Left cardiac atrium (tissue), 4 donors: ENCODE measurements around the gene MUC21. TPM values are rescaled to one million over a fixed set of nuclear protein-coding genes. Genes with fewer than 3 reads are reported as not detected.
A peak's percentile ranks its signal among the peaks of the same experiment; 100 is the strongest.
"Not testable (repeated sequence)": the region's sequence is repeated elsewhere in the genome, so short reads cannot be mapped to it uniquely, and the experiment has no call there.

Experiments used
- ATAC-seq, 2 donors: fragments of 200-7000 bp; cut with Tn5 transposase; one replicate each; pipeline ENCODE4 v1.9.1; 2020; ENCODE audit warnings: mild to moderate bottlenecking in 2 of 2, moderate library complexity in 2 of 2
- DNase-seq: peaks from one replicate; pipeline ENCODE4 v3.0.0-alpha.2; 2020
- intact Hi-C, 2 donors: fragments of 100-400 bp; cut with DNase I; formaldehyde crosslinking; loops; one replicate each; pipeline versions ENCODE4 v1.14.1 to v1.15.1; 2022 to 2023
- total RNA-seq, 2 donors: library from RNA; stranded (reverse); fragmentation: NEBNext Ultra II Directional; extraction: Animal tissue kit (Norgen Biotek cat#: 25700); gene quantifications; one replicate each; pipeline ENCODE4 v1.2.1, GENCODE V29; 2021
- donor health status: DM: no; HTN: yes; CAD: no.
- donor health status: DM: no; HTN: yes; CAD: no; lungs with severe emphysema.
- donor health status: DM: yes; HTN: yes; CAD: no.
- donor health status: Dilated cardiomyopathy.

MUC21 gene
- total RNA-seq, 2 donors from 2014 or later, result not detected

DNA sequence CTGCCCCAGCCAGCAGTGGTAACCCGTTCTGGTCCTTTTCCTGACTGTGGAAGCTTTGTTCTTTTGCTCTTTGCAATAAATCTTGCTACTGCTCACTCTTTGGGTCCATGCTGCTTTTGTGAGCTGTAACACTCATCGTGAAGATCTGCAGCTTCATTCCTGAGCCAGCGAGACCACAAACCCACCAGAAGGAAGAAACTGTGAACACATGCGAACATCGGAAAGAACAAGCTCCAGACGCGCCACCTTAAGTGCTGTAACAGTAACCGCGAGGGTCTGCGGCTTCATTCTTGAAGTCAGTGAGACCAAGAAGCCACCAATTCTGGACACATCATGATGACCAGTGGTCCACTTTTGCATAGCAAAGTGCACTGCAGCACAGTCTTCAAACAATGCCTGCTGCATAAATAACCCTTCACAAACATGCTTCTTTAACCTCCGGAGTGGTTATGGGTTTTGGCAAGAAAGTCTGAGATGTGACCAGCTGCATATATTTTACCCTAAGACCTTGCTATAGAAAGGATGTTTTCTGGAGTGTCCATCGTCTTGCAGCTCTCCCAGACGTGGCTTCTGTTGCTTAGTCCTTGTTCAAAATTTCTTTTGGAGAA is 17.9 kb downstream of the MUC21 start:
- ATAC-seq, result no peak
- intact Hi-C loops, result no loop called here

DNA sequence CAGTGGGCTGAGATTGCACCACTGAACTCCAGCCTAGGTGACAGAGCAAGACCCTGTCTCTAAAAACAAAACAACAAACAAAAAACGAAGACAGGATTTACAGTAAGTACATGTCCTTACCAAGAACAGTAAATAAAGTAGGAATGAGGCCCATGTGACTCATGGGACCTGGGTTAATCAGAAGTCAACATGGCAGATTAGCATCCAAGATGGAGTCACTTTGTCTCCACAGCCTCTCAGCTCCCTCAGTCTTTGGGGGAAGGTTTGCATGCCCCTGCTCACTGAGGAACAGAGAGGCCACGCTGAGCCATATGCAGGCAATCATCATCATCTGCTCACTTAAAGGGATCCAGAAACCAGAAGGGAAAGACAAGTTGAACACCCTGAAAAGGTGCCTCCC is 19.0 kb downstream of the MUC21 start:
- DNase-seq, result no peak
- ATAC-seq, result no peak
- intact Hi-C loops, result no loop called here

More for the DNA sequence above, 17.9 kb downstream of the MUC21 start:
- DNase-seq, result no peak

- DNase-seq (no peak), ATAC-seq (peak in 1 of 2 donors; percentile 24)
- intact Hi-C loops, result no loop called here
Observed at GRCh38 chr6:31004794-31005193, 21.3 kb downstream of the MUC21 start.

DNA sequence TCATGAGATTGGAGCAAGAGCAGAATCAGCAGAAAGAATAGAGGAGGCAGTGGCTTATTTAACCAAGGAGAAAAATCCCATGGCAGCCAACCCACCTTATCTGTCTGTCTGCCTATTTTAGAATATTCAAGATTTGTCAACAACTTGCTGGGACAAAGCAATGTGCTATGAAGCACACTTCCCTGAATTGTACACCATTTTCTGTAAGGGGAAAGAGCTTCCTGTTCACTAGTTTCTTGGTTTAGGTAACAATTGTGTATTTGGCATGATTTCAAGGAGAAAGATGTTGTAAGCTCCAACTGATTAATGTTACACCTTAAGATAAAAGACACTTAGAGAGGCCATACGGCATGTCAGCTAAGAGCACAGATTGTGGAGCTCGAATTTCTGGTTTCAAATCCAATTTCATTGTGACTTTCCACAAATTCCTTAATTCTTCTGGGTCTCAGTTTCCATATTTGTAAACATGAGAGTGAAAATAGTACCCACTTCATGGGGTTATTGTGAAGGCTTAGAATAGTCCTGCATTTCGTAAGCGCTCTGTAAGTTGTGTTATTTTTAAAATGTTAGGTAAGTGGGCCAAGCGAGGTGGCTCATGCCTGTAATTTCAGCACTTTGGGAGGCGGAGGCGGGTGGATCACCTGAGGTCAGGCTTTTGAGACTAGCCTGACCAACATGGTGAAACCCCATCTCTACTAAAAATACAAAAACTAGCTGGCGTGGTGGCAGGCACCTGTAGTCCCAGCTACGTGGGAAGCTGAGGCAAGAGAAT is 21.9 kb downstream of the MUC21 start:
- ATAC-seq, result peak; percentile 27 to 64
- no peak for DNase-seq
- intact Hi-C loops, result no loop called here

- intact Hi-C loops, result no loop called here
- DNase-seq, result no peak
- peak in 1 of 2 donors; percentile 68 for ATAC-seq
Observed at GRCh38 chr6:31007694-31008093, 24.2 kb downstream of the MUC21 start.

GRCh38 chr6:31008165-31008564 is 24.6 kb downstream of the MUC21 start:
- ATAC-seq, result no peak
- DNase-seq, result no peak
- intact Hi-C loops, result no loop called here

GRCh38 chr6:31009731-31010130 is 26.2 kb downstream of the MUC21 start:
- intact Hi-C loops, result no loop called here
- ATAC-seq (no peak), DNase-seq (no peak)

GRCh38 chr6:31010393-31011060 is 27.0 kb downstream of the MUC21 start, which contains the start of gene MUC22:
Gene MUC22, plus strand, starts transcription at chr6:31010474. Its CDS starts 233 bp downstream, at chr6:31010707.
- intact Hi-C loops, result no loop called here
- DNase-seq, result no peak
- peak in 1 of 2 donors; percentile 63 for ATAC-seq

DNA sequence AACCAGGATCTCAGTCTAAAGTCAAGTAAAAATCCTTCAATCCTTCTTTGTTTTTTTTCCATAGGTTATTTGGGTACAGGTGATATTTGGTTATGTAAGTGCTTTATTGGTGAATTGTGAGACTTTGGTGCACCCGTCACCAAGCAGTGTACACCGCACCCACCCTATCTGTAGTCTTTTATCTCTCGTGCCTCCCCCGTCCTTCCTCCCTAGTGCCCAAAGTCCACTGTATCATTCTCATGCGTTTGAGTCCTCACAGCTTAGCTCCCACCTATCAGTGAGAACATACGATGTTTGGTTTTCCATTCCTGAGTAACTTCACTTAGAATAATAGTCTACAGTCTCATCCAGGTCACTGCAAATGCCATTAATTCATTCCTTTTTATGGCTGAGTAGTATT is 27.6 kb downstream of the MUC21 start:
- DNase-seq (no peak), ATAC-seq (no peak)
- intact Hi-C loops, result no loop called here

GRCh38 chr6:31016659-31017299 is 33.3 kb downstream of the MUC21 start:
- intact Hi-C loops, result no loop called here
- ATAC-seq (no peak), DNase-seq (no peak)

DNA sequence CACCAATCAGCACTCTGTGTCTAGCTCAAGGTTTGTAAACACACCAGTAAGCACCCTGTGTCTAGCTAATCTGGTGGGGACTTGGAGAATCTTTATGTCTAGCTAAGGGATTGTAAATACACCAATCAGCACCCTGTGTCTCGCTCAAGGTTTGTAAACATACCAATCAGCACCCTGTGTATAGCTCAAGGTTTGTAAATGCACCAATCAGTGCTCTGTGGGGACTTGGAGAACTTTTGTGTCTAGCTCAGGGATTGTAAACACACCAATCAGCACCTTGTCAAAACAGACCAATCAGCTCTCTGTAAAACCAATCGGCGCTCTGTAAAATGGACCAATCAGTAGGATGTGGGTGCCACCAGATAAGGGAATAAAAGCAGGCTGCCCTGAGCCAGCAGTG is 33.9 kb downstream of the MUC21 start:
- DNase-seq, intact Hi-C loops, ATAC-seq: not testable (repeated sequence)

DNA sequence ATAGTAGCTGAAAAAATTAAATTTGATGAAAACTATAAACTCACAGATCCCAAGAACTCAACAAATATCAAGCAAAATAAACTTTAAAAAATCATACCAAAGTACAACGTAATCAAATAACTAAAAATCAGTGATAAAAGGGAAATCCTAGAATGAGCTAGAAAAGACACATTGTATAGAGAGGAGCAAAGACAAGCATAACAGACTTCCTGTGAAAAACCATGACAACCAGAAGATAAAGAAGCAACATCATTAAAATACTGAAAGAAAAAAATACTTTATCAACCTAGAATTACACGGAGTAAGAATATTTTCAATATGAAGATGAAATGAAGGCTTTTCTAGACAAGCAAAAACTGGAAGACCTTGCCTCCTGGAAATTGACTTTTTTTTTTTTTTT is 36.5 kb downstream of the MUC21 start:
- ATAC-seq (no peak), DNase-seq (no peak)
- intact Hi-C loops, result no loop called here

GRCh38 chr6:31020631-31021255 is 37.2 kb downstream of the MUC21 start:
- intact Hi-C loops, ATAC-seq, DNase-seq: not testable (repeated sequence)

- intact Hi-C loops, DNase-seq, ATAC-seq: not testable (repeated sequence)
Observed at GRCh38 chr6:31021705-31022531, 38.4 kb downstream of the MUC21 start.

DNA sequence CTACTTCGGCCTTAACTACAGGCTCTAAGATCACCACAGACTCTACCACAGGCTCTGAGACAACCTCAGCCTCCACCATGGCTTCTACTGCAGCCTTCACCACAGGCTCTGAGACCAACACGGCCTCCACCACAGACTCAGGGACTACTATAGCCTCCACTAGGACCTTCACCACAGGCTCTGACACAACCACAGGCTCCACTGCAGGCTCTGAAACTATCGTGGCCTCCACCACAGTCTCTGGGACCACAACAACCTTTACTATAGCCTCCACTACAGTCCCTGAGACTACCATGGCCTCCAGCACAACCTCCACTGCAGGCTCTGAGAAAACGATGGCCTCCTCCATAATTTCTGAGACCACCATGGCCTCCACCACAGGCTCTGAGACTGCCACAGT is 42.1 kb downstream of the MUC21 start:
- intact Hi-C loops, result no loop called here
- no peak for ATAC-seq
- no peak for DNase-seq

GRCh38 chr6:31031095-31031494 is 47.6 kb downstream of the MUC21 start:
- DNase-seq, result no peak
- intact Hi-C loops, result no loop called here
- no peak for ATAC-seq

- ATAC-seq, result no peak
- intact Hi-C loops, result no loop called here
- DNase-seq, result no peak
Observed at GRCh38 chr6:31033075-31033474, 49.6 kb downstream of the MUC21 start.

- DNase-seq (no peak), ATAC-seq (no peak)
- intact Hi-C loops, result no loop called here
Observed at GRCh38 chr6:31035862-31036497, 52.5 kb downstream of the MUC21 start.
